Mesendoderm (in vitro differentiated cells): ENCODE measurements around the gene GIMAP5.

Experiments used
- DNase-seq: peaks from one replicate; pipeline ENCODE4 v3.0.0; 2013
- H2AK5ac ChIP-seq: 2 replicates; pipeline ENCODE4 v1.6.1; 2013; ENCODE audit warnings: low read length, inconsistent platforms
- H2BK120ac ChIP-seq: 2 replicates; pipeline ENCODE4 v1.6.1; 2013; ENCODE audit warnings: low read depth, mild to moderate bottlenecking, low read length, moderate library complexity, mixed read lengths
- H2BK15ac ChIP-seq: replicated peaks from 2 replicates; pipeline ENCODE4 v1.6.1; 2013; ENCODE audit warnings: low read depth, mild to moderate bottlenecking, moderate library complexity
- H2BK5ac ChIP-seq: 2 replicates; pipeline ENCODE4 v1.6.1; 2013; ENCODE audit warnings: low read length, inconsistent platforms
- H3K18ac ChIP-seq: 2 replicates; pipeline ENCODE4 v1.6.1; 2013; ENCODE audit warnings: mild to moderate bottlenecking, low read length, mixed read lengths
- H3K23ac ChIP-seq: one replicate; pipeline ENCODE4 v1.6.1; 2013; ENCODE audit warnings: low read length
- H3K27ac ChIP-seq: 2 replicates; pipeline ENCODE4 v1.5.1; 2013; ENCODE audit warnings: low read depth, mild to moderate bottlenecking, inconsistent platforms, low read length, moderate library complexity
- H3K27me3 ChIP-seq: 2 replicates; pipeline ENCODE4 v1.6.1; 2013; ENCODE audit warnings: low read length, control low read depth, mild to moderate bottlenecking, inconsistent platforms; ENCODE audit not compliant: insufficient read depth, poor library complexity
- H3K36me3 ChIP-seq: 2 replicates; pipeline ENCODE4 v1.6.1; 2013; ENCODE audit warnings: low read length, inconsistent platforms; ENCODE audit not compliant: control insufficient read depth, insufficient read depth
- H3K4ac ChIP-seq: one replicate; pipeline ENCODE4 v1.6.1; 2013; ENCODE audit warnings: low read depth, mild to moderate bottlenecking, low read length, moderate library complexity
- H3K4me1 ChIP-seq: 2 replicates; pipeline ENCODE4 v1.6.1; 2013; ENCODE audit warnings: low read depth, low read length, inconsistent platforms; ENCODE audit not compliant: control insufficient read depth
- H3K4me2 ChIP-seq: 2 replicates; pipeline ENCODE4 v1.6.1; 2013; ENCODE audit warnings: low read length
- H3K4me3 ChIP-seq: 2 replicates; pipeline ENCODE4 v1.5.1; 2013; ENCODE audit warnings: mild to moderate bottlenecking, low read length
- H3K56ac ChIP-seq: one replicate; pipeline ENCODE4 v1.6.1; 2013; ENCODE audit warnings: low read length
- H3K79me1 ChIP-seq: 2 replicates; pipeline ENCODE4 v1.6.1; 2013; ENCODE audit warnings: low read length, inconsistent platforms
- H3K79me2 ChIP-seq: 2 replicates; pipeline ENCODE4 v1.6.1; 2013; ENCODE audit warnings: mild to moderate bottlenecking, low read length; ENCODE audit not compliant: control insufficient read depth, insufficient read depth
- H3K9ac ChIP-seq: 2 replicates; pipeline ENCODE4 v1.6.1; 2013; ENCODE audit warnings: low read length, inconsistent platforms
- H4K5ac ChIP-seq: one replicate; pipeline ENCODE4 v1.6.1; 2013; ENCODE audit warnings: low read length
- H4K8ac ChIP-seq: one replicate; pipeline ENCODE4 v1.6.1; 2013; ENCODE audit warnings: low read depth, mild to moderate bottlenecking, control low read depth, low read length, moderate library complexity
- WGBS: extraction: QIAGEN DNeasy Blood & Tissue Kit; methylation state at CpG from one replicate; pipeline ENCODE4 v1.1.7; 2013; ENCODE audit warnings: low lambda C conversion rate, missing lambda C conversion rate; ENCODE audit not compliant: insufficient coverage; ENCODE audit errors: extremely low coverage; 5-methylcytosine and 5-hydroxymethylcytosine counted together

Gene GIMAP5

GRCh38 chr7:150780292-150780691 lies 43.1 kb downstream of the GIMAP5 start:
- no peak for DNase-seq
- Histone ChIP-seq H3K56ac (no peak overlapping the region), H3K4me3 (no peak overlapping the region), H3K79me1 (no peaks in the 10 kb centered on the region), H3K27ac (no peak overlapping the region), H3K4me2 (no peak overlapping the region), H3K4ac (no peak overlapping the region), H3K18ac (no peak overlapping the region), H3K9ac (no peak overlapping the region), H2AK5ac (no peak overlapping the region), H3K27me3 (no peaks in the 10 kb centered on the region), H2BK5ac (no peak overlapping the region), H4K5ac (no peak overlapping the region), H3K4me1 (no peaks in the 10 kb centered on the region), H3K23ac (no peak overlapping the region), H4K8ac (no peak overlapping the region), H3K79me2 (no peaks in the 10 kb centered on the region), H2BK15ac (no peak overlapping the region), H3K36me3 (no peaks in the 10 kb centered on the region), H2BK120ac (no peak overlapping the region)
- WGBS: no CpG with 5 or more reads among the region's 3 CpGs

GRCh38 chr7:150781103-150781502 lies 43.9 kb downstream of the GIMAP5 start:
- Histone ChIP-seq H3K56ac (no peak overlapping the region), H4K5ac (no peak overlapping the region), H2BK120ac (no peak overlapping the region), H3K4me1 (no peaks in the 10 kb centered on the region), H3K4me3 (no peak overlapping the region), H2BK5ac (no peak overlapping the region), H3K36me3 (no peaks in the 10 kb centered on the region), H3K18ac (no peak overlapping the region), H3K23ac (no peak overlapping the region), H3K4ac (no peak overlapping the region), H3K9ac (no peak overlapping the region), H3K27me3 (no peaks in the 10 kb centered on the region), H3K79me1 (no peaks in the 10 kb centered on the region), H3K4me2 (no peak overlapping the region), H2AK5ac (no peak overlapping the region), H3K27ac (no peak overlapping the region), H3K79me2 (no peaks in the 10 kb centered on the region), H4K8ac (no peak overlapping the region), H2BK15ac (no peak overlapping the region)
- no peak for DNase-seq
- no CpG with 5 or more reads among the region's 3 CpGs for WGBS

- H3K4me1 ChIP-seq: no peaks in the 10 kb centered on the region
- H4K5ac ChIP-seq: no peak overlapping the region
- no peak overlapping the region for H2BK15ac ChIP-seq
- H3K79me1 ChIP-seq: no peaks in the 10 kb centered on the region
- H3K4ac ChIP-seq: no peak overlapping the region
- H3K36me3 ChIP-seq: no peaks in the 10 kb centered on the region
- H3K79me2 ChIP-seq: no peaks in the 10 kb centered on the region
- no peaks in the 10 kb centered on the region for H3K27me3 ChIP-seq
- H2BK5ac ChIP-seq: no peak overlapping the region
- DNase-seq: no peak
- no peak overlapping the region for H2BK120ac ChIP-seq
- no peak overlapping the region for H3K9ac ChIP-seq
- WGBS: no CpG with 5 or more reads among the region's 2 CpGs
- H3K27ac ChIP-seq: no peak overlapping the region
- no peak overlapping the region for H3K23ac ChIP-seq
- no peak overlapping the region for H4K8ac ChIP-seq
- no peak overlapping the region for H3K56ac ChIP-seq
- no peak overlapping the region for H3K4me2 ChIP-seq
- H2AK5ac ChIP-seq: no peak overlapping the region
- H3K18ac ChIP-seq: no peak overlapping the region
- H3K4me3 ChIP-seq: no peak overlapping the region
Observed at GRCh38 chr7:150781961-150782360, 44.7 kb downstream of the GIMAP5 start.

- Histone ChIP-seq H2BK120ac (no peak overlapping the region), H3K4ac (no peak overlapping the region), H2BK15ac (no peak overlapping the region), H3K79me2 (no peaks in the 10 kb centered on the region), H3K27ac (no peak overlapping the region), H3K9ac (no peak overlapping the region), H3K4me2 (no peak overlapping the region), H4K8ac (no peak overlapping the region), H3K23ac (no peak overlapping the region), H3K4me1 (no peaks in the 10 kb centered on the region), H3K27me3 (no peaks in the 10 kb centered on the region), H3K4me3 (no peak overlapping the region), H3K36me3 (no peaks in the 10 kb centered on the region), H2AK5ac (no peak overlapping the region), H2BK5ac (no peak overlapping the region), H4K5ac (no peak overlapping the region), H3K56ac (no peak overlapping the region), H3K18ac (no peak overlapping the region), H3K79me1 (no peaks in the 10 kb centered on the region)
- no CpG with 5 or more reads among the region's 9 CpGs for WGBS
- no peak for DNase-seq
Observed at GRCh38 chr7:150784120-150784736, 47.0 kb downstream of the GIMAP5 start.

- H2BK5ac ChIP-seq: no peak overlapping the region
- no peak for DNase-seq
- H3K27me3 ChIP-seq: no peaks in the 10 kb centered on the region
- no CpG with 5 or more reads among the region's 4 CpGs for WGBS
- H3K18ac ChIP-seq: no peak overlapping the region
- H3K56ac ChIP-seq: no peak overlapping the region
- no peak overlapping the region for H4K5ac ChIP-seq
- H3K27ac ChIP-seq: no peak overlapping the region
- H3K9ac ChIP-seq: no peak overlapping the region
- H2BK120ac ChIP-seq: no peak overlapping the region
- no peak overlapping the region for H3K4ac ChIP-seq
- no peaks in the 10 kb centered on the region for H3K79me2 ChIP-seq
- H2AK5ac ChIP-seq: no peak overlapping the region
- H3K4me1 ChIP-seq: no peaks in the 10 kb centered on the region
- no peaks in the 10 kb centered on the region for H3K36me3 ChIP-seq
- no peak overlapping the region for H4K8ac ChIP-seq
- H2BK15ac ChIP-seq: no peak overlapping the region
- no peak overlapping the region for H3K4me3 ChIP-seq
- H3K79me1 ChIP-seq: no peaks in the 10 kb centered on the region
- H3K23ac ChIP-seq: no peak overlapping the region
- no peak overlapping the region for H3K4me2 ChIP-seq
Observed at GRCh38 chr7:150784954-150785353, 47.7 kb downstream of the GIMAP5 start.
